DMS 273 (cell line): ENCODE results near the gene CAPN12.
A peak's percentile ranks its signal among the peaks of the same experiment; 100 is the strongest.

Experiments used
- DNase-seq: peaks from one replicate; lab custom pipeline; 2025; ENCODE audit not compliant: unreplicated experiment; lab: John Stamatoyannopoulos, UW

The CAPN12 gene

DNA sequence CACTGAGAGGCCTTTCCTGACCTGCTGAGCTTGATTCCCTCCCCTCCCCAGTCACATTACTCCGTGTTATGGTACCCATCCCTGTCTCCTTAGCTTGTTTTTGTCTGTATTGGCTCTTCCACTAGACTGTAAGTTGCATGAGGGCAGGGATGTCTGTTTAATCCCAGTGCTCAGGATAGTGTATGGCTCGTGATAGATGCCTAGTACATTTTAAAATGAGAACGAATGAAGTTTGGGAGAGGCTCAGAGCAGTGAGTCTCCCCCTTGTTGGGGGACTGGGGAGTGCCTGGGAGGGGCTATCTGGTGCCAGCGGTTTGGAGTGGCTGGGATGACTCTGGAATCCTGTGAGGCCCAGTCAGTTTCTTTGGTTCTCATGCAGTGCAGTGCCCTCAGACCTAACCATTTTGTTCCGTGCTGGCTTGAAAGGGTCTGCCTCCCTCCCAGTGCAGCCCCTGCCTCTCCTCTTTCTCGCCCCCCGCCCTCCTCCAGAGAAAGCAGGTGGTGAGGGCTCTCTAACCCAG lies 61.3 kb downstream of the CAPN12 start:
- DNase-seq = peak; percentile 58

DNA sequence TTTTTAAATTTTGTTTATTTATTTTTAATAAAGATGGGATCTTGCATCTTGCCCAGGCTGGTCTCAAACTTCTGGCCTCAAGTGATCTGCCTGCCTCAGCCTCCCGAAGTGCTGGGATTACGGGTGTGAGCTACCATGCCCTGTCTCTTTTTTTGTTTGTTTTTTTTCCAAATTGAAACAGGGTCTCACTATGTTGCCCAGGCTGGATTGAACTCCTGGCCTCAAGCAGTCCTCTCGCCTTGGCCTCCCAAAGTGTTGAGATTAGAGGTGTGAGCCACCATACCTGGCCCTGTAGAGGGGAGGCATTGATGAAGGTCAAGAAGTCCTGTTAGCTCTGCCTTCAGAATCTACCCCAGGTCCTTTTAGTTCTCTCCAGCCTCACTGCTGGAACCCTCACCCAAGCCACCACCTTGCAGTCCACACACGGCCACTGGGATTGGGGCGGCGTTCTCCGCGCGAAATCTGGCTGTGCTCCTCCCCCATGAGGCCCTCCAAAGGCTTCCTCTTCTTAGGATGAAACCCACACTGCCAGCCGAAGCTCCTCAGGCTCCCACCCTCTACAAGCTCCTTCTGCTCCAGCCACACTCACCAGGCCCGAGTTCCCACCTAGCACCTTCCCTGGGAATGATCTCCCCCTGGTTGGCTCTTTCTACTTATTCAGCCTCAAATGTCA lies 61.9 kb downstream of the CAPN12 start:
- DNase-seq = no peak
